ENCODE measurements around the gene ALDH4A1. TPM values are rescaled to one million over a fixed set of nuclear protein-coding genes. Genes with fewer than 3 reads are reported as not detected.
A peak's percentile ranks its signal among the peaks of the same experiment; 100 is the strongest.

Gene ALDH4A1
- total and polyA plus RNA-seq, 9 of the 15 experiments (the other 6 are each of a cell fraction or from before 2014, with no cell fraction given) = 0.27 to 31.4 (median 16.6) TPM

- TF ChIP-seq HINFP (tag; conservative IDR thresholded peaks at IDR 0.05; ENCODE audit: low read depth) = 0 out of 2 replicates have a peak, but pooled peaks have one; percentile 42
- no peak for TF ChIP-seq ZNF277 (CRISPR knock-in tag; IDR thresholded peaks at IDR 0.05; ENCODE audit: borderline replicate concordance)
- TF ChIP-seq RBFOX2 (IDR thresholded peaks at IDR 0.05; ENCODE audit: low read depth, low read length) = peak; percentile 95
- TF ChIP-seq ILK (tag; IDR thresholded peaks at IDR 0.05; ENCODE audit: borderline replicate concordance, low read depth) = no peak
- no peak for TF ChIP-seq MED1 (CRISPR knock-in tag; IDR thresholded peaks at IDR 0.05; ENCODE audit: borderline replicate concordance)
- TF ChIP-seq COPS2 (conservative IDR thresholded peaks at IDR 0.05) = no peak
- TF ChIP-seq HNRNPH1 (optimal IDR thresholded peaks at IDR 0.05; ENCODE audit: low read depth, low read length) = no peak
Measured at GRCh38 chr1:18902523-18903290, at the start of gene ALDH4A1 (continued).
